ENCODE data around the gene CFAP161.

DNA sequence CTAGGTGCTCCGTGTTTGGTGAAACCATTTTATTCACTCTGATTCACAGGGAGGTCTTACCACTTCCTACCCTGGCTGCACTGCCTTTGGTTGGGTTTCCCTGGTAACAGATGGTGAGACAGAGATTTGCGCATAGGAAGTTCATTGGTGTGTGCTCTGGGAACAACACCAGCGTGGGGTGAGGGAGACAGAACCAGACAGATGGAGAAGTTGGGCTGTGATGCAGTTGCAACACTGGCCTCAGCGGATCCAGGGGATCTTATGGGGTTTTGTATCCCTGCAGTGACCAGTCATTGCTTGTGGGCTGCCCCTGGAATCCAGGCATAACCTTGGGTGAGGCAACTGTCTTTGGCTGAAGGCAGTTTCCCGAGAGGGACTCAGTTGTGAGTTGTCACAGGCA, 50.1 kb downstream of the CFAP161 start:
- no peak for TF ChIP-seq CTCF (IDR thresholded peaks at IDR 0.05)
- no peak for TF ChIP-seq POLR2A (IDR thresholded peaks at IDR 0.05)
